HEK293 (cell line): Measurements from ENCODE around the gene NUFIP1.

Source experiments
- CTCF ChIA-PET: fragments of 350-600 bp; formaldehyde crosslinking; extraction: SDS; loops from one replicate; lab custom pipeline; 2021; ENCODE audit warnings: antibody characterized with exemption; lab: Yijun Ruan, JAX
- POLR2A ChIA-PET: fragments of 300-600 bp; formaldehyde crosslinking; extraction: SDS; loops from one replicate; lab custom pipeline; 2020; ENCODE audit warnings: antibody characterized with exemption, inconsistent platforms; lab: Yijun Ruan, JAX
- H3K27ac ChIP-seq: fragments of 200-500 bp; sonication (Bioruptor generic); 2 replicates; pipeline ENCODE4 v1.5.1; 2014; ENCODE audit warnings: low read depth, low read length, control low read depth, inconsistent platforms; ENCODE audit errors: extremely low read depth
- H3K36me3 ChIP-seq, 2 experiments: fragments of 200-500 bp in 1 of 2; sonication (Bioruptor generic) in 1 of 2; 1 replicate in 1 of 2; 2 replicates in 1 of 2; pipeline ENCODE4 v1.5.1; 2014 to 2017; ENCODE audit warnings: inconsistent platforms in 2 of 2, low read length in 2 of 2; ENCODE audit not compliant: control insufficient read depth in 2 of 2, insufficient read depth in 1 of 2
- H3K4me1 ChIP-seq: fragments of 200-500 bp; sonication (Bioruptor generic); 2 replicates; pipeline ENCODE4 v1.5.1; 2014; ENCODE audit warnings: mild to moderate bottlenecking, low read length, inconsistent platforms; ENCODE audit not compliant: control insufficient read depth, insufficient read depth
- H3K4me3 ChIP-seq: 2 replicates; pipeline ENCODE4 v1.5.1; 2011; ENCODE audit warnings: low read depth, mild to moderate bottlenecking, control low read depth, low read length, moderate library complexity
- H3K9me3 ChIP-seq: fragments of 200-500 bp; sonication (Bioruptor generic); 2 replicates; pipeline ENCODE4 v1.5.1; 2014; ENCODE audit warnings: low read depth, low read length, inconsistent platforms; ENCODE audit not compliant: control insufficient read depth, insufficient read depth
- GLIS1 ChIP-seq: fragments of 450-650 bp; formaldehyde crosslinking; IDR thresholded peaks from 2 replicates; pipeline ENCODE4 v1.5.1; 2016; ENCODE audit warnings: missing biosample characterization, missing genetic modification characterization
- TCF7L2 ChIP-seq: IDR thresholded peaks from 2 replicates; pipeline ENCODE4 v1.6.1; 2011; ENCODE audit warnings: low read depth, mild to moderate bottlenecking, inconsistent platforms, low read length, moderate library complexity, borderline replicate concordance
- YY1 ChIP-seq: fragments of 450-650 bp; formaldehyde crosslinking; IDR thresholded peaks from 2 replicates; pipeline ENCODE4 v1.5.1; 2018; ENCODE audit warnings: missing biosample characterization, missing genetic modification characterization
- YY2 ChIP-seq: fragments of 450-650 bp; formaldehyde crosslinking; IDR thresholded peaks from 2 replicates; pipeline ENCODE4 v1.5.1; 2016; ENCODE audit warnings: missing biosample characterization, missing genetic modification characterization
- ZBTB21 ChIP-seq: fragments of 450-650 bp; formaldehyde crosslinking; IDR thresholded peaks from 2 replicates; pipeline ENCODE4 v1.5.1; 2017; ENCODE audit warnings: missing biosample characterization, missing genetic modification characterization
- ZFHX2 ChIP-seq: fragments of 450-650 bp; formaldehyde crosslinking; conservative IDR thresholded peaks from 2 replicates; pipeline ENCODE4 v1.5.1; 2016; ENCODE audit warnings: missing biosample characterization, missing genetic modification characterization
- ZNF112 ChIP-seq: fragments of 450-650 bp; formaldehyde crosslinking; IDR thresholded peaks from 2 replicates; pipeline ENCODE4 v1.5.0; 2017; ENCODE audit warnings: missing biosample characterization, missing genetic modification characterization
- ZNF184 ChIP-seq: fragments of 450-650 bp; IDR thresholded peaks from 2 replicates; pipeline ENCODE4 v1.5.1; 2018; ENCODE audit warnings: missing biosample characterization, mild to moderate bottlenecking, missing genetic modification characterization
- ZNF350 ChIP-seq: fragments of 450-650 bp; formaldehyde crosslinking; IDR thresholded peaks from 2 replicates; pipeline ENCODE4 v1.5.0; 2017; ENCODE audit warnings: missing biosample characterization, mild to moderate bottlenecking, missing genetic modification characterization
- ZNF585B ChIP-seq: fragments of 450-650 bp; formaldehyde crosslinking; IDR thresholded peaks from 2 replicates; pipeline ENCODE4 v1.5.1; 2016; ENCODE audit warnings: missing biosample characterization, missing genetic modification characterization
- ZNF600 ChIP-seq: fragments of 450-650 bp; formaldehyde crosslinking; IDR thresholded peaks from 2 replicates; pipeline ENCODE4 v1.5.1; 2016; ENCODE audit warnings: missing biosample characterization, missing genetic modification characterization
- ZNF624 ChIP-seq: fragments of 450-650 bp; formaldehyde crosslinking; IDR thresholded peaks from 2 replicates; pipeline ENCODE4 v1.5.1; 2017; ENCODE audit warnings: missing biosample characterization, missing genetic modification characterization
- ZNF629 ChIP-seq: fragments of 450-650 bp; formaldehyde crosslinking; IDR thresholded peaks from 2 replicates; pipeline ENCODE4 v1.5.1; 2017; ENCODE audit warnings: missing biosample characterization, missing genetic modification characterization
- ZNF670 ChIP-seq: fragments of 450-650 bp; formaldehyde crosslinking; IDR thresholded peaks from 2 replicates; pipeline ENCODE4 v1.5.1; 2016; ENCODE audit warnings: missing biosample characterization, missing genetic modification characterization, low read depth
- TF ChIP-seq, protein P1 (sequence below): fragments of 450-650 bp; formaldehyde crosslinking; IDR thresholded peaks from 2 replicates; pipeline ENCODE4 v1.5.1; 2016; ENCODE audit warnings: missing biosample characterization, missing genetic modification characterization
- TF ChIP-seq, protein P2 (sequence below): fragments of 450-650 bp; IDR thresholded peaks from 2 replicates; pipeline ENCODE4 v1.5.1; 2018; ENCODE audit warnings: missing biosample characterization, mild to moderate bottlenecking, missing genetic modification characterization
- TF ChIP-seq, protein P3 (sequence below): fragments of 450-650 bp; formaldehyde crosslinking; IDR thresholded peaks from 2 replicates; pipeline ENCODE4 v1.5.1; 2016; ENCODE audit warnings: missing biosample characterization, missing genetic modification characterization

NUFIP1 gene

DNA sequence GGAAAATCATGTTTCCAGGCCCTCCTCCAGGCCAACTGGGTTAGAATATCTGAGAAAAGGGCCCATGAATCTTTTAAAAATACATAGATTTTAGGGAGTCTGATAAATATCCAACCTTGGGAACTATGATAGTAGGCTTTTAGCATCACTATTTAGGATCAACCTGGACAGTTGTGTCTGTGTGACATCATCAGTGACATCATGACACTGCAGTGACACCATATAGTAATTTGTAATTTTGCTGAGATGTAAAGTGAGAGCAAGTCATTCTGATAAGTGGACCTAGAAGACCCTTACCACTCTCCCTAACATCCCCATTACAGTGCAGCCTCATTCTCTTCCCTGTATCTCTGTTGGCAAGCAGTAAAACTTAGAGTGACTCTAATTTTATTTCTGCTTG is 14.1 kb upstream of the NUFIP1 start:
- Histone ChIP-seq H3K36me3 (peaks cover 12 to 31% of the 10 kb centered on the region in 2 experiments; a peak in 2 of 3 replicates), H3K4me3 (no peak overlapping the region), H3K4me1 (no peaks in the 10 kb centered on the region), H3K27ac (no peak overlapping the region), H3K9me3 (no peaks in the 10 kb centered on the region)
- ChIA-PET POLR2A (no interaction called here), CTCF (interaction anchor here (0.6 kb wide), 1 partner anchor 566 kb away, joined by 3 read pairs; no protein-coding TSS in a partner anchor)
- TF ChIP-seq, protein P1, sequence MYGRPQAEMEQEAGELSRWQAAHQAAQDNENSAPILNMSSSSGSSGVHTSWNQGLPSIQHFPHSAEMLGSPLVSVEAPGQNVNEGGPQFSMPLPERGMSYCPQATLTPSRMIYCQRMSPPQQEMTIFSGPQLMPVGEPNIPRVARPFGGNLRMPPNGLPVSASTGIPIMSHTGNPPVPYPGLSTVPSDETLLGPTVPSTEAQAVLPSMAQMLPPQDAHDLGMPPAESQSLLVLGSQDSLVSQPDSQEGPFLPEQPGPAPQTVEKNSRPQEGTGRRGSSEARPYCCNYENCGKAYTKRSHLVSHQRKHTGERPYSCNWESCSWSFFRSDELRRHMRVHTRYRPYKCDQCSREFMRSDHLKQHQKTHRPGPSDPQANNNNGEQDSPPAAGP (tag by site-specific recombination): no peak
- TF ChIP-seq ZBTB21 (tag by site-specific recombination) (peak; percentile 61; the same call in 1 of the 2 replicates), ZNF629 (tag by site-specific recombination) (peak; percentile 88)

DNA sequence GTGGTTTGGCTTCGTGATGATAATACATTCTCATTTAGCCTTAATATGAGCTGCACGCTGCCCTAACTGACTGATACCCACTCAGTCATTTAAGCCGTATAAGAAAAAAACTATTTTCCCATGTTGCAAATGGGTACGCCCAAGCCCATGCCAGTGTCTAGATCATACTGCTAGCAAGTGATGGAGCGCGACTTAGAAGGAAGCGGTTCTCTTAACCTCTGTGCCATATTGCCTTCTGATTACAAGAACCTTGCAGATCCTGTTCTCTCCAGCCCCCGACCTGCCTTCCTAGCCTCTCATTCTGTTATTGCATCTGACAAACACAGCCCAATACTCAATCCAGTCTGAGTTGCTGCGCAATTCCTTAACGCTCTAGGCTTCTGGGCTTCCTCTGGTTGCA is 670 bp upstream of the NUFIP1 start:
- POLR2A ChIA-PET: interaction anchor here (0.7 kb wide), 1 partner anchor 303 kb away, joined by 3 read pairs; no protein-coding TSS in a partner anchor

DNA sequence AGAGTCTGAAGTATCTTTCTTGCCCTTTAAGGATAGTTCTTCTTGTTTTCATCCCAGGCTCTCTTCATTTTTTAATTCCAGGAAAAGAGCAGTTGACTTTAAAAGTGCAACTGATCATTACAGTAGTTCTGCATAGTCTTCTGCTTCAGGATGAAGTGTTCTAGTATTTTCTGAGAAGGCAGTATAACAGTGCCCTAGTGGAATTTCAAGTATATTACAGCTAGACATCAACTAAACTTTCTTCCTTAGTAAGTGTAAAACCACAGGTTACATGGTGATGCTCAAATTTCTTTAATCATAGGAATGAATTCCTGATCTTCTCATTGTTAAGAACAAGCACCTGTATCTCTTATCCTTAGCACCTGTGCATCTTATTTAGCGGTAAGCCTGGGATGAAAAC is 10.9 kb downstream of the NUFIP1 start:
- H3K4me3 ChIP-seq: no peak overlapping the region
- H3K9me3 ChIP-seq: no peaks in the 10 kb centered on the region
- H3K36me3 ChIP-seq: peaks cover 15 to 57% of the 10 kb centered on the region in 2 experiments
- ChIA-PET POLR2A (no interaction called here), CTCF (no interaction called here)
- TF ChIP-seq TCF7L2 (no peak), ZNF670 (no peak), ZNF184 (no peak), ZNF600 (tag by site-specific recombination) (no peak), ZNF624 (tag by site-specific recombination) (no peak), ZNF112 (tag by site-specific recombination) (no peak), GLIS1 (no peak)
- TF ChIP-seq, protein P2, sequence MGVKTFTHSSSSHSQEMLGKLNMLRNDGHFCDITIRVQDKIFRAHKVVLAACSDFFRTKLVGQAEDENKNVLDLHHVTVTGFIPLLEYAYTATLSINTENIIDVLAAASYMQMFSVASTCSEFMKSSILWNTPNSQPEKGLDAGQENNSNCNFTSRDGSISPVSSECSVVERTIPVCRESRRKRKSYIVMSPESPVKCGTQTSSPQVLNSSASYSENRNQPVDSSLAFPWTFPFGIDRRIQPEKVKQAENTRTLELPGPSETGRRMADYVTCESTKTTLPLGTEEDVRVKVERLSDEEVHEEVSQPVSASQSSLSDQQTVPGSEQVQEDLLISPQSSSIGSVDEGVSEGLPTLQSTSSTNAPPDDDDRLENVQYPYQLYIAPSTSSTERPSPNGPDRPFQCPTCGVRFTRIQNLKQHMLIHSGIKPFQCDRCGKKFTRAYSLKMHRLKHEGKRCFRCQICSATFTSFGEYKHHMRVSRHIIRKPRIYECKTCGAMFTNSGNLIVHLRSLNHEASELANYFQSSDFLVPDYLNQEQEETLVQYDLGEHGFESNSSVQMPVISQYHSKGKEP: no peak
- TF ChIP-seq, protein P3, sequence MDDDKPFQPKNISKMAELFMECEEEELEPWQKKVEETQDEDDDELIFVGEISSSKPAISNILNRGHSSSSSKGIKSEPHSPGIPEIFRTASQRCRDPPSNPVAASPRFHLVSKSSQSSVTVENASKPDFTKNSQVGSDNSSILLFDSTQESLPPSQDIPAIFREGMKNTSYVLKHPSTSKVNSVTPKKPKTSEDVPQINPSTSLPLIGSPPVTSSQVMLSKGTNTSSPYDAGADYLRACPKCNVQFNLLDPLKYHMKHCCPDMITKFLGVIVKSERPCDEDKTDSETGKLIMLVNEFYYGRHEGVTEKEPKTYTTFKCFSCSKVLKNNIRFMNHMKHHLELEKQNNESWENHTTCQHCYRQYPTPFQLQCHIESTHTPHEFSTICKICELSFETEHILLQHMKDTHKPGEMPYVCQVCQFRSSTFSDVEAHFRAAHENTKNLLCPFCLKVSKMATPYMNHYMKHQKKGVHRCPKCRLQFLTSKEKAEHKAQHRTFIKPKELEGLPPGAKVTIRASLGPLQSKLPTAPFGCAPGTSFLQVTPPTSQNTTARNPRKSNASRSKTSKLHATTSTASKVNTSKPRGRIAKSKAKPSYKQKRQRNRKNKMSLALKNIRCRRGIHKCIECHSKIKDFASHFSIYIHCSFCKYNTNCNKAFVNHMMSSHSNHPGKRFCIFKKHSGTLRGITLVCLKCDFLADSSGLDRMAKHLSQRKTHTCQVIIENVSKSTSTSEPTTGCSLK (tag by site-specific recombination): no peak
- no peaks in the 10 kb centered on the region for H3K4me1 ChIP-seq
- H3K27ac ChIP-seq: no peak overlapping the region

More for the DNA sequence above, 670 bp upstream of the NUFIP1 start:
- TF ChIP-seq ZNF600 (tag by site-specific recombination): peak; percentile 81
- no peak for TF ChIP-seq YY2
- TF ChIP-seq ZNF585B (tag by site-specific recombination): no peak
- TF ChIP-seq YY1 (tag by site-specific recombination): no peak
- TF ChIP-seq ZNF350: no peak
- 0 out of 2 replicates have a peak, but pooled peaks have one; percentile 3 for TF ChIP-seq ZFHX2 (tag by site-specific recombination)
- Histone ChIP-seq H3K36me3 (peaks cover 0 to 9% of the 10 kb centered on the region in 2 experiments; a peak in 2 of 3 replicates), H3K4me3 (peak overlapping the region; percentile 90), H3K27ac (no peak overlapping the region; the same call in 1 of the 2 replicates), H3K9me3 (no peaks in the 10 kb centered on the region), H3K4me1 (peaks cover 3% of the 10 kb centered on the region; the same call in 1 of the 2 replicates)
- CTCF ChIA-PET: no interaction called here
